ENCODE results near the gene CARMIL1.

The CARMIL1 gene

DNA sequence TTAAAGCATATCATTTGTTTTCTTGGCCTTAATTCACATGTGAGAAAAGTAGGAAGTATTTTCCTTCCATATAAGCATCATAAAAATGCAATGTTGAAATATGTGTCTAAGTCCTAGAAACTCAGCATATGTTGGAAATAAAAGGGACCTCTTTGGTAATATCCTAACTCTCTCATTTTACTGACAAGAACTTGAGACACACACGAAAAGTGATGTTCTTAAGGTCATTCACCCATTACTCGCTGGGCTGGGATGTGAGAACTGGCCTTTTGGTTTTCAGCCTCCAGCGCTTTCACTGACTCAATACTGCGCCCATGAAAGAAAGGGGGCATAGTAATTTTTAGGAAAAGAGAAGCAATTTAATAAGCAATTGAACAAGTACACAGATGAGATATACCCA, 219.3 kb downstream of the CARMIL1 start:
- no peak for DNase-seq (ENCODE audit: low read depth in 2 of 3, low spot score in 2 of 3)

DNA sequence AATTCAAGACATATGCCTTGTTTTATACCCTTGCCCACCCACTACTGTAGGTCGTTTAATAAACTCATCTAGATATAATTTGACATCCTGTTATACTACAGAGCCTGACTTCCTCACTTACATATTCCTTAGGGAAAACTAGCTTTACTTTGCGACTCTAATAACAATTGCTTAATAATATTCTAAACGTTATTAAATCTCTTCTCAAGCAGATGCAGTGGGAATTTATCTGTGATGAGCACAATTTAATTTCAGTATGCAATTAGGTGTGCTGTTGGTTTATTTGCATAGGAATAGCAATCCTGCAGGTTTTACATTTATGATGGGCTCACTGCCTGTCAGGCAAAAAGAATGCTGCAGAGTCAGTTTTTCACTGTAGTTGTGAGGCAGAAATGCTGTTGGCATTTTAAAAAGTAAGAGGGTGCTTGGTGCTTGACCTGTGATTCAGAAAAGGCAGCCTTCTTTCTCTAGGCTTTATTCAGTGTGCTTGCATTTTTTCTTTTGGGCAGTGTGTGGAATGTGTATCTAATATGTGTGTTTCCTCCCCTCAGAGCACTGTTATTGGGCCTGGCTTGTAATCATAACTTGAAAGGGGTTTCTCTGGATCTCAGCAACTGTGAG, 220.6 kb downstream of the CARMIL1 start:
- DNase-seq (ENCODE audit: low read depth in 2 of 3, low spot score in 2 of 3): no peak

- DNase-seq (ENCODE audit: low read depth in 2 of 3, low spot score in 2 of 3): no peak
Measured at GRCh38 chr6:25503686-25504085, 224.5 kb downstream of the CARMIL1 start.

DNA sequence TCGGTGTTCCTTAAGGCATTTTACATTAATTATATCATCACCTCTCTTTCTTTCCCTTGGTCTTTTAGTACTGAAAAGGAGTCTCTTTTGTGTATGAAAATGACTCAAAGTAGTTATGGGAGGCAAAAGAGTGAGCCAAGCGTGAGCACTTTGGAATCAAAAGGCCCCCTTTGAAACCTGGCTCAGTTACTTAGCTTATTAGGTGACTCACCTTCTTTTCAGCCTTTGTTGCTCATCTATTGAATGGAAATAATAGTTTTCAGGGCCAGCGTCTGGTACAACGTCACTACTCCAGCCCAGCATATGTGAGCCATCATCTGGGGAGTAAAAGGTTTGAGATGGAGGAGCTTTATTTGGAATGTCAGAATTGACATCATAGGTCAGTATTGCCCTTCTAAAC, 225.5 kb downstream of the CARMIL1 start:
- DNase-seq (ENCODE audit: low read depth in 2 of 3, low spot score in 2 of 3): no peak

DNA sequence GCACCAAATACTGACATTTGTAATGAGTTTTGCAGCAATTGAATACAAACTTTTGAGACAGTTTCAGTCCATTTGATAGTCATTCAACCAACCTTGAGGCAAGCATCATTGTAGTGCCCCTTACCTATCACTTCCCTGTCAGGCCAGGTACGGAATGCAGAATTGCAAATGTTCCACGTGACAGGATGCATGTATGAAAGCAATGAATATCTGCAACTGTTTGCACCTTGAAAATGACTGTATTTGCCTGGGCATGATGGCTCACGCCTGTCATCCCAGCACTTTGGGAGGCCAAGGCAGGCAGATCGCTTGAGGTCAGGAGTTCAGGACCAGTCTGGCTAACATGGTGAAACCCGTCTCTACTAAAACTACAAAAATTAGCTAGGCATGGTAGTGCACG, 226.8 kb downstream of the CARMIL1 start:
- no peak for DNase-seq (ENCODE audit: low read depth in 2 of 3, low spot score in 2 of 3)

GRCh38 chr6:25508051-25508450, 228.9 kb downstream of the CARMIL1 start:
- DNase-seq (ENCODE audit: low read depth in 2 of 3, low spot score in 2 of 3): no peak

DNA sequence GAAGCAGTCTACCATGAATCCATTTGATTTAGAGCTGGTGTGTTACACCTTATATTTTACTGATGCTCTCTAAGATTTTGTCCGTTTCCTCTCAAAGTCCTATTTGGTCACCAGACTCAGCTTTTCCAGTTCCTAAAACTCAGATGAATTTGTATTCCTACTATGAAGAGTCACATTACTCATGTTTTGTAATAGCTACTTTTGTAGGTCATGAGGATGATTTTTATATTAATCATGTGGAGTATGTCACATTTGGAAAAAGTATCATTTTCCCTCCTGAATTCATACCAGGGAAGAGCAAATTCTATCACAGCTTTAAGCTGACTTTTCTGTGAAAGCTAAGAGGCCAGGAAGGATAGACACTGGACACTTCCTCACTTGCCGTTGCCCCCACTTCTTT, 232.2 kb downstream of the CARMIL1 start:
- DNase-seq (ENCODE audit: low read depth in 2 of 3, low spot score in 2 of 3): no peak

DNA sequence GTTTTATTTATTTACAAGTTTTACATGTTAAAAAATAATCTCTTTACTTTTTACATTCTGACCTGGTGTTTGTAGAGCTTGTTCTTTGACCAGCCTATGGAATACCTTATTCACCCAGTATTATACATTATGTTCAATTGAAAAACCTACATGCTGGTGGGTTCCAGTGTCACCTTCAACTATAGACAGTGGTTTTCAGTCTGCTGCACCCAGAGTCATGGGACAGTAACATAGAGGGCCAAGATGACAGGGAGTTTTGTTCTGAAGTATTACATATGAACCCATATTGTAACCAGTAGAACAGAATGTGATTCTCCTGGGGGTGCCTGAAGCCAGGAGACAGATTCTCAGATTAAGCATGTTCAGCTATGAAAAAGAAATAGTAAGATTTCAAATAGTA, 233.4 kb downstream of the CARMIL1 start:
- no peak for DNase-seq (ENCODE audit: low read depth in 2 of 3, low spot score in 2 of 3)

DNA sequence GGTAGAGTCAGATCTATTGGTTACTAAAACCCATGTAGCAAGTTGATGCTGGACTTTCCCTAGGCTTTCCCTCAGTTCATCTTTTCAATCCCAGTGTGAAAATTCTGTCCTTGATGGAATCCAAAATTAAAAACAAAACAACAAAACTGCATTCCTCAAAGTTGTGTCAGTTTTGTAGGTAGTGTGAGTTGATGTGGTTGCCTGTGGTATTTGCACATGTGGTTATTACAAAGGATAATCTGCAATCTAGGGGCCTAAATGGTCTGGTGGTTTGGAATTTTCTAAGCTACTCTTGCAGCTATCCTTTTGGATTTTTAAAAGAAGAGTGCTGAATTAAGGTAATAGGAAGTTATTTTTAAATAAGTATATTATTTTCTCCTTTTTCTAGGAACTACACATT, 240.7 kb downstream of the CARMIL1 start:
- no peak for DNase-seq (ENCODE audit: low read depth in 2 of 3, low spot score in 2 of 3)

GRCh38 chr6:25524542-25524941, 245.4 kb downstream of the CARMIL1 start:
- DNase-seq (ENCODE audit: low read depth in 2 of 3, low spot score in 2 of 3): no peak

GRCh38 chr6:25525078-25525477, 245.9 kb downstream of the CARMIL1 start:
- DNase-seq (ENCODE audit: low read depth in 2 of 3, low spot score in 2 of 3): no peak

GRCh38 chr6:25534942-25535631, 255.9 kb downstream of the CARMIL1 start:
- no peak for DNase-seq (ENCODE audit: low read depth in 2 of 3, low spot score in 2 of 3)

GRCh38 chr6:25535632-25536225, 256.6 kb downstream of the CARMIL1 start:
- DNase-seq (ENCODE audit: low read depth in 2 of 3, low spot score in 2 of 3): no peak

- no peak for DNase-seq (ENCODE audit: low read depth in 2 of 3, low spot score in 2 of 3)
Measured at GRCh38 chr6:25536781-25537180, 257.6 kb downstream of the CARMIL1 start.

DNA sequence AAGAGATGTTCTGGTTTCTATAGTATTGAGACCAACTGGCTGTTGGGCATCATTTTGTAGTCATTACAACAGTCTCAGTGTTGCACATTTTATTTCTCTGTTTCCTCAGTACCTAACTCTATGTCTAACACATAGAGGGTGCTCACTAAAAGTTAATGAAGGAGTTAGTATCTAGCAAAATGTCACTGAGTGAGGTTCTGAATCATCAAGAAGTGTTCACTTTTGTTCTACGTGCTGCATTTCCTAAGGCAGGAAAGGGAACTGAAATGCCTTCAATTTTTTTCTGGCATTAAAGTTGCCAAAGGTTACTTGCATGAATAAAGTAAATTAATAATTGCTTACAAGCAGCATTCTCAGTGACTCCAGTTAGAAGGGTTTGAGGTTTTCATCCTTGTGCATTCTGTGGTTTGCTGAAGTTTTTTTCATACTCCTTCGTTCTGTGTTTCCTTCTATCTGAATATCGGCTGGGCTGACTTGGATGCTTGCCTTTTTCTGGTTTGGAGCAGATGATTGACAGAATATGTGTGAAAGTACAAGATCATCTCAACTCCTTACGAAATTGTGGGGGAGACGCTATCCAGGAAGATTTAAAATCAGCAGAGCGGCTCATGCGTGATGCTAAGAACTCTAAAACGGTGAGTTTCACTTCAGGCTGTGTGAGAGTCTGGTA, 258.3 kb downstream of the CARMIL1 start:
- DNase-seq (ENCODE audit: low read depth in 2 of 3, low spot score in 2 of 3): no peak

DNA sequence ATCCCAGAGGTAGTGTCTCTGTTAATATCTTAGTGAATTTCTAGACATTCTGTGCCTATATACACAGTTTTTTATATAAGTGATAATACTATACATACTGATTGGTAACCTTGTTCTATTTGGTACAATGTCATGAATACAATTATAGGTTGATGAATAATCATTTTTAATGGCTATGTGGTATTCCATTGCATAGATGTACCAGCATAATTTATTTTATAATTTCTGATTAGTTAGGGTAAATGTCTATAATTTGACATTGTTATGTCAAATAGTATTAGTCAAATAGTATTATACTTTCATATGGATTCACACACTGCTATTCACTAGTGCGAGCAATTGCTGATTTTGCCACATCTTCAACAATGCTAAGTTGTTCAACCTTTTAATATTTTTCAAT, 262.1 kb downstream of the CARMIL1 start:
- DNase-seq (ENCODE audit: low read depth in 2 of 3, low spot score in 2 of 3): no peak

- DNase-seq (ENCODE audit: low read depth in 2 of 3, low spot score in 2 of 3): no peak
Measured at GRCh38 chr6:25542984-25543910, 264.1 kb downstream of the CARMIL1 start.

DNA sequence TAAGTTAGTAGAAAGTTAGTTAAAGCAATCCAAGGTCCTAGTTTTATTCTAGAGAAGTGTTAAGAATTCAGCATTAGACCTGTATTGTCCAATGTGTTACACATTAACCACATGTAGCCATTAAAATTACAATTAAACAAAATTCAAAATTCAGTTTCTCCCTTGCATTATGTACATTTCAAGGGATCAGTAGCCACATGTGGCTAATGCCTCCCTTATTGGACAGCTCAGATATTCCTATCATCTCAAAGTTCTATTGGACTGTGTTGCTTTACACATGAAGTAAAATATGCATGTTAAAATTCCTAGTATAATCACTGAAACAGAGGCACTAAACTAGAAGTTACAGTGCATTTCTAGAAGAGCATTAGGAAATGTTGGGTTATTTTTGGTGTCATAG, 265.7 kb downstream of the CARMIL1 start:
- no peak for DNase-seq (ENCODE audit: low read depth in 2 of 3, low spot score in 2 of 3)

- no peak for DNase-seq (ENCODE audit: low read depth in 2 of 3, low spot score in 2 of 3)
Measured at GRCh38 chr6:25547797-25548196, 268.6 kb downstream of the CARMIL1 start.

DNA sequence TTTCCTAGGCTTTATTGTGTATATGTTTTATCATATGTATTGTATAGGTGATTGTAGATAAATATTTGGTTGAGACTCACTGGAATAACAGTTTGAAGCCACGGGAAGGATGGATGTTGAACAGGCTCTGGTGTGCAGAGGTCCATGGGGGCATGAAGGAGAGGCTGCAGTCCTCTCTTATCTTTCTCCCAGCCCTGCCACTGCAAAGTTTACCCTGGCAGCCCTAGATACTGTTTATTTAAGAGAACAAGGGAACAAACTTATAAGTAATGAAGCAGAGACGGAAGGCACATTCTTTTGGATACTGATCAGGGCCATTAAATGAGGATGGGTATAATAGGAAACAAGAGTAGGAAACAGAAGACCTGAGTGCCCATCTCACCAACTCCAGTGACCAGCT, 269.3 kb downstream of the CARMIL1 start:
- no peak for DNase-seq (ENCODE audit: low read depth in 2 of 3, low spot score in 2 of 3)

GRCh38 chr6:25550631-25551030, 271.5 kb downstream of the CARMIL1 start:
- DNase-seq (ENCODE audit: low read depth in 2 of 3, low spot score in 2 of 3): no peak

All from activated CD8-positive, alpha-beta memory T cell treated with anti-CD3 and anti-CD28 coated beads for 48 hours (primary cell).